HG03521 (cell line): ENCODE measurements around the gene RMRP.

Experiments used
- ATAC-seq: cut with Tn5 transposase; IDR thresholded peaks from one replicate; pipeline ENCODE4 v1.9.1; 2021; ENCODE audit warnings: mild to moderate bottlenecking, moderate library complexity; ENCODE audit not compliant: unreplicated experiment

Gene RMRP

DNA sequence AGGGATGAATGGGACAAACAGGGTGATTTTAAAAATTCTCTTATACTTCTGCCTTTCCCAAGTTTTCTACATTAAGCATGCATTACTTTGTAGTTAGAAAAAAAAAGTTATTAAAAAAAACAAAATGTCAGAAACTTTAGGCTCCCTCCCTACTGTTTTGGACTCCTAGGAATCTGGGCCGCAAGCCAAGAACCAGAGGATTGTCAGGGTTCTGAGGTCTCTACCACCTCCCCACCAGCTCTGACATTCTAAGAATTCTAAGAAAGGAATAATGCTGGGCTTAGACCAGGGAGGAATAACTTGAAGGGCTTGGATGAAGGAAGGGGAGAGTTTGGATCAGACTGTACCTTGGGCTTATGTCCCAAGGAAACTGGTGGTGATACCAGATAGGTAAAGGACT is 8.2 kb upstream of the RMRP start:
- ATAC-seq = no peak

DNA sequence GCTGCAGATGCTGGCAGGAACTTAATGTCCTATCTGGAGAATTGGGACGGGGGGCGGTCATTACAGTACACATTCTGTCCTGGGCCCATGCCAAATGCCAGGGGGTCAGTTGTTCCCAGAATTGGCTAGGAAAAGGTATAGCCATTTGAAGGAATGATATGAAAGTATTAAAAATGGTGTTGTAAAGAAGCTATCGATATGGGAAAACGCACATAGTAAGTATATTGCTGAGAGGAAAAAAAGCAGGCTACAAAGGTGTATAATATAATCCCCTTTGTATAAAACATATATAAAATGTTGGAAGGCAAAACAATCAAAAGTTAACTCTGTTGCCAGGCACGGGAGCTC is 7.6 kb upstream of the RMRP start:
- no peak for ATAC-seq

DNA sequence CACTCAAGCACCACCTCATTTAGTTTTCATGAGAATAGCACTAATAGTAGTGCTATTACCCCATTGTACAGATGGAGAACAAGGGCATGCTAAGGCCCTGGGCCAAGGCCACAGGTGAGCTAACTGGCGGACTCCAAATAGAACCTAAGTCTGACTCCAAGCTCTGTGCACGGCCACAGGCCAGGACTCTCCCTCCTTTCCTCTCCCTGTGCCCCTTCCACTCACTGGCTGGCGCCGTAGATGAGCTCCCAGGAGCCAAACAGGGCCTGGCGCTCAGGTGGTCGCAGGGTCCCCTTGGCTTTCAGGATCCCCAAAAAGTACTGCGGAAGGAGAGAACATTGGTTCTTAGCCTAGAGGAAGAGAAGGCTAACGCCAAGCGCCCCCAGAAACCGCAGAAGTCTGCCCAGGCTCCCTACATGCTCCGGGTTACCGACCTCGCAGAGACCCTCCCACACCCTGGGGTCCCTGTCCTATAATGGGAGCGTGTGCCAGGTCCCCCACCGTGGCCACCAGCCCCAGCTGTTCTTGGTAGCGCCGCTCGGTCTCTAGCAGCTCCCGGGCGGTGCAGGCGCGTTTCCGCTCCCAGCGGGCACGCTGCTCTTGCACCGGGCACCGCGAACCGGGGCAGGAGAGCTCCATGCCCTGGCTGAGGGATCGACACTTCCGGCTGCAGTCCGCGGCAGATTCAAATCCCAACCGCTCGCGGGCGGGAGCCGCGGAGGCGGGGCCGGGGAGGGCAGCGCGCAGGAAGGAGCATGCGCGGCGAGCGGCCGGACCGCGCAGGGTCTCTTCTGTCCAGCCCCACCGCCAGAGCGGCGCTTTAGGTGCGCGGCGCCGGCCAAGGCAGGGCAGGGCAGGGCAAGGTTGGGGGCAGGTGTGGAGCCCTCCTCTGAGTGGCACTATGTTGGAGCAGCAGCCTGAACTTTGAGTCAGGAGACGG is 7.0 kb upstream of the RMRP start, which contains the start of gene ARHGEF39:
Gene ARHGEF39, minus strand, starts transcription at position 665 of the 940 bp plus-strand sequence. Its CDS starts 26 bp downstream, at position 639.
- peak; percentile 60 for ATAC-seq

DNA sequence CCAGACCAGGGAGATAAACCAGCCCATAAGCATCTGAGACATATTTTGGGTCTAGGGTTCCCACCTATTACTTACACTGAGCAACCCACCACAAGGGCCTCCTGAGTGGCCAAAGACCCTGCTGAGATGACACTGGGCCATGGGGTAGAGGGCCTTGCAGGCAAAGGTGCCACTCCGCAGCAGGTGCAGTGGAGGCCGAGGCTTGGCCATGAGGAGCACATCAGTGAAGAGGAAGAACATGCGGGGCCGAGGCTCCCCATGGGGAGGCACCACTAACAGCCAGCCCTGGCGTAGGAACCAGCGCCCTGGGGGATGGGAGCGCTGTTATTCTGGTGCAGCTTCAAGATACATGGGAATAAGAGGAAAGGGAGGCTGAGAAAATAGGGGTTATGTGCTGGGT is 4.6 kb upstream of the RMRP start:
- ATAC-seq = no peak

DNA sequence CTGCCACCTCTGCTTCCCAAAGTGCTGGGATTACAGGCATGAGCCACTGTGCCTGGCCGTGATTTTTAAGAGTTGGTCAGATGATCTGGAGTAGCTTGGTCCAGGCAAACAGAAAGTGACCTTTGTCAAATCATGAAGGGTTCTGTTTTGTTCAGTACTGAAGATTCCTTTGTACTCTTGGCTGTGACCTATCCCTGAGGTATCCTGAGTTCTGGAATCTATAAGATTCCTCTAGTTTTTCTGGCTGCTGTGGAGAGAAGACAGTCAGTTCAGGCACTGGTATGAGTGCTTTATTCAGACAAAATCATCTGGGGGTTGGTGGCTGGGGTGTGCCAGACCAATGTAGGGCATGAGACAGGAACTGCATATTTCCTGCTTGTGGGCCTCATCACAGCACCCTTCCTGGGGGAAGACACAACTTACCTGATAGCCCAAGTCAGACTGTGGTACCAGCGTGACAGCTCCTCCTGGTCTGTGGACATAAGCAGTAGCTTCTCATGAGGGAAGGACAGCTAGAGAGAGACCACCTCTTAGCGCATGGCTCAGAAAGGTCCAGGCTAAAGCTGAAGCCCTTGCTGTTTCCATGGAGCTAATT is 4.0 kb upstream of the RMRP start:
- ATAC-seq = no peak

DNA sequence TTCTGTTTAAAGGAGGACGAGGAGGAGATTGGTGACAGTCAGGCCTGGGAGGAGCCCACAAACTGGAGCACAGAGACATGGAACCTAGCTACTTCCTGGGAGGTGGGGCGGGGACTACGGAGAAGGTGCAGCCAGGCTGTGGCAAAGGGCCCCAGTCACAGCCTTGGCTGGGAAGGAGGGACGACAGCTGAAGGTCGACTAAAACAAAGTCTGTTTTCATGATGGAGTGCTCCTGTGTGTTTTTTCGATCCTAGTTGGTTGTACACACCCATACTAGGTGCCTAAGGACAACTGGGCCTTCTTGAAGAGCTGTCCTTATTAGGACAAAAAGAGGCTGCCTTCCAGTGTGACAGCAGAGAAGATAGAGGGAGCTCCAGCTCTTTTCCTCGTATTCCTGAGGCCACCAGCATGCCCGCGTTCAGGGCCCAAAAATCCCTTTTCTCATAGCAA is 3.2 kb upstream of the RMRP start:
- no peak for ATAC-seq

DNA sequence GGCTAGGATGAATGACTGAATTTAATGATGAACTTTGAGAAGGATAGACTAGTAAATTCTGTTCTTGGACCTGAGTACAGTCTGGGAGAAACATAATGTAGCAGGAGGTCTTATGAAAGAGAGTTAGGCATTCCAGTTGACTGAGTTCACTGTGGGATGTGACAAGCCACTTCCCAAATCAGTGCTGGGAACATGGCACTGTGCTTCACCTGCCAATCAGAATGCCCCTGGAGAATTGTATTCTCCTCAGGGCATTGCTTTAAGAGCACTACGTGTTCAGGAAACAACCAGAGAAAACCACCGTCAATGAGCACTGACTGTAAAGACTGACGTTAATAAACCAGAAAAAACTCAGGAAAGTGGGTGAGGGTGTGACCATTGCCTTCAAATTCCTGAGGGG is 1.5 kb upstream of the RMRP start:
- no peak for ATAC-seq

DNA sequence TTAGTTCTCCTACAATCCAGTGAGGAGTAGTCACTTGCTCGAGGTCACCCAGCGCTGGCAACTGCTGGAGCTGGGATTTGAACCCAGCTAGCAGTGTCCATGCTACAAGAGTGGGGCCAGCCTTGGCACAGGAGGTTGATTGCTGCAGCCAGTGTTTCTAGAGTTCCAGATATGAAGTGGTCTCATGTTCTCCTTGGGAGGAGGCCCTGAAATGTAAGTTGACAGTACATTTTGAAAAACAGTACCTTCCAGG is 1.1 kb upstream of the RMRP start:
- no peak for ATAC-seq

DNA sequence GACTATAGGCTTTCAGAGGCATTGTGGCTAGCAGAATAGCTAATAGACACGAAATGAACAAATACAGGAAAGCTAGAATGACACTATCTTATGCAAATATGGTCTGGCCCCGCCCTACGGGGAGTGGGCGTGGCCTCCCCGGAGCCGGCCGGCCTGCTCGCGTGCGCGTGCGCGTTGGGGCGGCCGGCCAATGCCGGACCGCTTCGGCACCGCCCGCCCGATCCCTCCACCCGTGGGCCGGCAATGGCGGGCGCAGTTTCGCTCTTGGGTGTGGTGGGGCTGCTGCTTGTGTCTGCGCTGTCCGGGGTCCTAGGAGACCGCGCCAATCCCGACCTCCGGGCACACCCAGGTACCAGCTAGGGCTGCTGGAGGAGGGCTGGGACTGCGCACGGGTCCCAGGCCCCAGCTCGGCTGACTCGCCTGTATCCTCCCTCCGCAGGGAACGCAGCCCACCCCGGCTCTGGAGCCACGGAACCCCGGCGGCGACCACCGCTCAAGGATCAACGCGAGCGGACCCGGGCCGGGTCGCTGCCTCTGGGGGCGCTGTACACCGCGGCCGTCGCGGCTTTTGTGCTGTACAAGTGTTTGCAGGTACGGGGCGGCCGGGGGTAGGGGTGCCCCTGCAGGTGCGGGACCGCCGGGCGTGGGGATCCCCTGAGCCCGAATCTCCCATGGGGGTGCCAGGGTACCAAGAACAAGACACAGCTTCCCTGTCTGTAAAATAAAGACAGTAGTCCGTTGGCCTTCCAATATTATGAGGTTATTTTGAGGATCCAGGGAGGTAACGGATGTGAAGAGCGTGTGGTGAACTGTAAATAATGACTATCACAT is 533 bp upstream of the RMRP start, which contains the start of gene CCDC107:
Gene CCDC107, plus strand, starts transcription at position 156 of the 831 bp plus-strand sequence. Its CDS starts 88 bp downstream, at position 244.
- peak; percentile 71 for ATAC-seq

DNA sequence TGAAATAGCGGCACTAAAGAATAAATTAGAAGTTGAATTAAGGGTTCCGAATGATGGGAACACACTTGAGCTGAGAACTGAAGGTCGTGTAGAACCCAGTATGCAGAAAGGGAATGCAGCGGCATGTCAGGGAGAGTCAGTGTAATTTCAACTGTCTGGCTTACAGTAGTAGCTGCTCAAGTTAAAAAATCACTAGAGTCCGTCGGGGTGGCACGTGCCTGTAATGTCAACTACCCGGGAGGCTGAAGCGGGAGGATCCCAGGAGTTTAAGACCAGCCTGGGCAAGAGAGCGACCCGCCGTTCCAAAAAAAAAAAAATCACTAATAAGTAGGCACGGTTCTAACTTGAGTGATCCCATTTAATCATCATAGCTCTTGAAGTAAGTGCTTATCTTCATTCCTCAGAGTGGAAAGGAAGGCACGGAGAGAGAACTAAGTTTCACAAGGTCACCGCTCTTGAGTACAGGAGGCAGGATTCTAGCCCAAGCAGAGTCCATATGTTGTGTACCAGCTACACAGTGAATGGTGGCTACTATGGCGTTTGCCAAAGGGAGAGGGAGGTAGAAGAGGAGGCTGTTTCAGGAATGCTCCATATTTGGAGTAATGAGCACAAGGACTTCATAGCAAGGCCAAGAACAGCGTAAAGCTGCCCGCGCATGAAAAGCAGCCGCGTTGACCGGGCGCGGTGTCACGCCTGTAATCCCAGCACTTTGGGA is 831 bp downstream of the RMRP start:
- no peak for ATAC-seq

DNA sequence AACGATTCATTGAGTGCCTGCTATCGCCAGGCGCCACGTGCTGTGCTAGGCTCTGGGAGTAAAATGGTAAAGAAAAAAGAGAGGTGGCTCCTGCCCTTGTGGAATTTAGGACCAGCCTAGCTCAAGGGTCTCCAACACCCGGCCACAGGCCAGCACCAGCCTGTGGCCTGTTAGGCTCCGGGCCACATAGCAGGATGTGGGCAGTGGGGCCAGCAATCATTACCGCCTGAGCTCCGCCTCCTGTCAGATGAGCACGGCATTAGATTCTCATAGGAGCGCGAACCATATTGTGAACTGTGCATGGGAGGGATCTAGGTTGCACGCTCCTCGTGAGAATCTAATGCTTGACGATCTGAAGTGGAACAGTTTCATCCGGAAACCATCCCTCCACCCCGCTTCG is 1.5 kb downstream of the RMRP start:
- no peak for ATAC-seq

DNA sequence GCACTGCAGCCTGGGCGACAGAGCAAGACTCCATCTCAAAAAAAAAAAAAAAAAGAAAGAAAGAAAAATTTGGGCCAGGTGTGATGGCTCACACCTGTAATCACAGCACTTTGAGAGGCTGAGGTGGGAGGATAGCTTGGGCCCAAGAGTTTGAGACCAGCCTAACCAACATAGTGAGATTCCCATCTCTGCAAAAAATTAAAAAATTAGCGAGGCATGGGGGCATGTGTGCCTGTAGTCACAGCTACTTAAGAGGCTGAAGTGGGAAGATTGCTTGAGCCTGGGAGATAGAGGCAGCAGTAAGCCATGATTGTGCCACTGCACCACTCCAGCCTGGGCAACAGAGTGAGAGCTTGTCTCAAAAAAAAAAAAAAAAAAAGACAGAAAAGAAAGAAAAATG is 4.2 kb downstream of the RMRP start:
- ATAC-seq = no peak

DNA sequence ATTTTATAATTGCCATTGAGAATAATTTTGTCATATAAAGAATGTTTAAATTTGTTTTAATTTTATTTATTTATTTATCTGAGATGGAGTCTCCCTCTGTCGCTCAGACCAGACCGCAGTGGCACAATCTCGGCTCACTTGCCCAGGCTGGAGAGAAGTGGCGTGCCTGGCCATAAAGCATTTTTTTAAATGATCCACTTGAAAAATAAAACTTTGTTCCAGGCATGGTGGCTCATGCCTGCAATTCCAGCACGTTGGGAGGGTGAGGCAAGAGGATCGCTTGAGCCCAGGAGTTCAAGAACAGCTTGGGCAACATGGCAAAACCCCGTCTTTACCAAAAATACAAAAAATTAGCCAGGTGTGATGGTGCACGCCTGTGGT is 5.0 kb downstream of the RMRP start:
- ATAC-seq = no peak

DNA sequence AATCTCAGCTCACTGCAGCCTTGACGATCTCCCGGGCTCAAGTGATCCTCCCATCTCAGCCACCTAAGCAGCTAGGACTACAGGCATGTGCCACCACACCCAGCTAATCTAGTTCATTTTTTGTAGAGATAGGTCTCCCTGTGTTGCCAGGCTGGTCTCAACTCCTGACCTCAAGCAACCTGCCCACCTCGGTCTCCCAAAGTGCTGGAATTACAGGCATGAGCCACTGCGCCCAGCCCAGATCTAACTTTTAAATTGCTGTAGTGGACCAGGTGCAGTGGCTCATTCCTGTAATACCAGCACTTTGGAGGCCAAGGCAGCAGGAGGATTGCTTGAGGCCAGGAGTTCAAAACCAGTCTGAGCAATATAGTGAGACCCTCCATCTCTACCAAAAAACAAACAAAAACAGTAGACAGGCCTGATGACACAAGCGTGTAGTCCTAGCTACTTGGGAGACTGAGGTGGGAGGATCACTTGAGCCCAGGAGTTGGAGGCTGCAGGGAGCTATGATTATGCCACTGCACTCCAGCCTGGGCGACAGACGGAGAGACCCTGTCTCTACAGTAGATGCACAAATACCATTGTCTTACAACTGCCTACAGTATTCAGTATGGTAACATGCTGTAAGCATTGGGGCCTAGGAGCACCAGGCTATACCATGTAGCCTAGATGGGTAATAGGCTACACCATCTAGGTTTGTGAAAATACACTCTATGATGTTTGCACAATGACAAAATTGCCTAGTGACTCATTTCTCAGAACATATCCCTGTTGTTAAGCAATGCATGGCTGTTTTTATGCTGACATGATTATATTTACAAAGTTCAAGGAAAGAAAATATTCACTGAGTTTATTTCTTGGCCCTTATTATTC is 5.6 kb downstream of the RMRP start:
- ATAC-seq = no peak

DNA sequence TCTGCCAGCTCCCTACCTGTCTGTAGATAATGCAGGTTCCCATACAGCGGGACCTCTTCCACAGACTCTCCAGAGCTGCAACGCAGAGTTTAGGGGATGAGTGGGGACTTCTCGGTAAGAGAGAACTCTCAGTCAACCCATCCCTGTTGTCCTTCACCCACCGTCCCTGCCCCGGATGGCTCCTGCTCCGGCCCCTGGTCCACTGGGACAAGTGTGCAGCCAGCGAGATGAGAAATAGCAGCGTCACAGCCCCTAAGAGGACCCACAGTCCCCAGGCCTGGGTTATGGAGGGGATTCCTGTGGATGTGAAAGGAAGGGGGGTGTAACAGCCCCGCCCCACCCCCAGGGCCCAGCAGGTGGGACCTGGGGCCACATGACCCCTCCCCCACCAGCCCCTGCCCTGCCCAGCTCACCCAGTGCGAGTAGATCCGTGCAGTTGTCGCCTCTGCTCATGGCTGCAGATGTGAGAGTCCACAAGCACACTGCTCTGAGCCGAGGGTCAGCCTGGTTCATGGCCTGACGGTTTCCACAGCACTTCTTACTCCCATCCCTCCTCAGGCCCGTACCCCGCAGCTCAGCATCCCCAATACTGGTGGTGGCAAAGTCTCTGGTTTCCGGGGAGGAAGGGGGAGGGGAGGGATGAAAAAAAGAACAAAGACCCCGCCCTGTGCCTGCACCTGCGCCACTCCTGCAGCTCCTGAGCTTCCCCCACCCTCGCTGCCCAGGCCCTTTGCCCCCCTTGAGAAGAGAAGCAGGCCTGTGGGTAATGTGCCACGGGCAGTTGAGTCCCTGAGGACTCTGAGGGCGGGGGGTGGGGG is 7.3 kb downstream of the RMRP start, which contains the start of gene SIT1:
Gene SIT1, minus strand, starts transcription at position 591 of the 818 bp plus-strand sequence. Its CDS starts 78 bp downstream, at position 513.
- no peak for ATAC-seq

DNA sequence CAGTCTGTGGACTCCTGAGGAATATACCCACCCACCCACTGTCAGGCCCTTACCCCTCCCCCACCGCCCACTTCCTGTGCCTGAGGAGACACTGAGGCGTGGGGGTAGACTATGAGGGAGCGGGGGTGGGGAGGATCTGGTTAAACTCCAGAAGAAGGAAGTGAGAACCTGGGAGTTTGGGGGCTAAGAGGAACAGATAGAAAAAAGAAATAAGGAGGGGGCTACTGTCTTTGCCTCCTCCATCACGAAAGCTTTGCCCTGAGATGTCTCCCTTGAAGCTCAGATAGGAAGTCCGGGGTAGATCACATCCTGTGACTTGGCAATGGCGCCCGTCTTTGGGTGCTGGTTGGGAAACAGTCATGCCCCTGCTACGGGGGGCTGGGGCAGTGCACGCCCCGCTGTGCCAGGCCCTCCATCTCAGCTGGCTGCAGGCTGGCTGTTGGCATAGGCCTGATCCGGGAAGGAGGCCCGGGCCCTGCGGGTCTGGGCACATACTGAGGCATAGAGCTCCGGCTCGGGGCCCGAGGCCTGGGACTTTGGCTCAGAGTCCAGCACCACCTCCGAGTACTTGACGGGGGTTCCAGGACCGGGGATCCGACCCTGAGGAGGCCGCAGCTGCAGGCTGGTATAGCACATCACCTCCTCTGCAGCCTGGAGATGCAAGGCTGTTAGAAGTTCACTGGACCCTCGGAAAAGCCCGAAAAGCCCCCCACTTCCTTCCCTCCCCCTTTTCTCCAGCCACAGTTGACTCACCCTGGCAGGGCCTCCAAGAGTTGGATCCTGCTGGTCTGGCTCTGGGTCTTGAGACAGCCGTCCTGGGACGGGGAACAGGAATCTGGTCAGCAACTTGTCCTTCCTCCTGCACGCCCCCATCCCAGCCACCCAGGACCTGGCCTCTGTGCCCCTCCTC is 8.1 kb downstream of the RMRP start:
- ATAC-seq = no peak

DNA sequence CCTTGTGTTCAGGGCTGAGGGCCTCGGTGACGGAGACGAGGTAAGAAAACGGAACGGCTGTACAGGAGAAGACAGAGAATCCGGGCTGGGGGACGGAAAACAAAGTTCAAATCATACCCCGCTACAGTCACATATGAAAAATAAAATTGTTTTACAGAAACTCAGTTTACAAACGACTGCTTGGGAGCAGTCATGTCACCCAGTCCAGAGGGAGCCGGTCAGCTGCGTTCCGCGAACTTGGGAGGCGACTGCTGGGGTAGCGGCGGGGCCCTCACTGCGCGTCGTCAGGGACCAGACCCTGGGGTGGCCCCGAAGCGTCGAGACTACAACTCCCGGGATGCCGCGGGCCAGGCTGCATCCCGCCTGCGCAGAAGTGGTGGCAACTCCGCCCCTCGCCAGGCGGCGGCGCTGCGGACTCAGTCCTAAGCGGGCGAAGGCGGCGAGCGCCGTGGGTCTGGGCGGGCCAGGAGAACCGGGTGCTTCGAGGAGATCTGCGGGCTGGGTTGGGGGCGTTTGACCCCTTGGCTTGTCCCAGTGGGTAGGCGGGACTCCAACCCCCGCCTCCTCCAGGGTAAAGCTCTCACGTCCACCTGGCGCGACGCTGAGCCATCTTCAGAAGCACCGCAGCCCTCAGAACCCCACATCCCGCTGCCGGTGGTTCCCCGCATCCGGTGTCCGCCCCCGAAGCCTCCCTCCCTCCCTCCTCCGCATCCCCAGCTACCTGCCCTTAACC is 11.1 kb downstream of the RMRP start:
- ATAC-seq = peak; percentile 83
